HepG2 (cell line): Measurements from ENCODE around the gene DHRS4L2. TPM values are rescaled to one million over a fixed set of nuclear protein-coding genes. Genes with fewer than 3 reads are reported as not detected.

Source experiments
- GTF2F1 ChIP-seq: fragments of 150-350 bp; IDR thresholded peaks from 2 replicates; pipeline ENCODE4 v1.6.1; 2014; ENCODE audit warnings: low read length
- HMG20B ChIP-seq: conservative IDR thresholded peaks from 2 replicates; pipeline ENCODE4 v1.6.1; 2016; ENCODE audit warnings: missing genetic modification reagents, missing compliant biosample characterization
- IRF9 ChIP-seq: sonication (generic); formaldehyde crosslinking; IDR thresholded peaks from 2 replicates; pipeline ENCODE4 v1.8.0; 2022; ENCODE audit warnings: missing genetic modification reagents, mild to moderate bottlenecking, borderline replicate concordance
- JDP2 ChIP-seq: sonication (generic); formaldehyde crosslinking; IDR thresholded peaks from 2 replicates; pipeline ENCODE4 v1.8.1; 2022; ENCODE audit warnings: missing genetic modification reagents, borderline replicate concordance
- MAFF ChIP-seq: IDR thresholded peaks from 2 replicates; pipeline ENCODE4 v1.6.1; 2011; ENCODE audit warnings: low read depth, low read length, improper control_type of control experiment
- MBNL3 ChIP-seq: fragments of 250-450 bp; sonication (Bioruptor Pico); conservative IDR thresholded peaks from 2 replicates; pipeline ENCODE4 v1.8.0; 2022; ENCODE audit warnings: mild to moderate bottlenecking, inconsistent platforms
- PRPF4 ChIP-seq: fragments of 200-400 bp; formaldehyde crosslinking; IDR thresholded peaks from 2 replicates; pipeline ENCODE4 v1.6.1; 2016; ENCODE audit warnings: low read length, low read depth; ENCODE audit not compliant: poor library complexity, severe bottlenecking
- STAT5B ChIP-seq: sonication (generic); formaldehyde crosslinking; IDR thresholded peaks from 2 replicates; pipeline ENCODE4 v1.4.0; 2020; ENCODE audit warnings: missing genetic modification reagents
- ZBTB26 ChIP-seq: IDR thresholded peaks from 2 replicates; pipeline ENCODE4 v1.6.1; 2016; ENCODE audit warnings: missing compliant biosample characterization, missing genetic modification reagents, borderline replicate concordance
- ZBTB7B ChIP-seq: sonication (generic); formaldehyde crosslinking; IDR thresholded peaks from 2 replicates; pipeline ENCODE4 v1.4.0; 2020; ENCODE audit warnings: missing genetic modification reagents
- ZNF350 ChIP-seq: sonication (generic); formaldehyde crosslinking; IDR thresholded peaks from 2 replicates; pipeline ENCODE4 v1.4.0; 2020; ENCODE audit warnings: mild to moderate bottlenecking, low read depth, missing genetic modification reagents, borderline replicate concordance
- ZNF383 ChIP-seq: sonication (generic); formaldehyde crosslinking; IDR thresholded peaks from 2 replicates; pipeline ENCODE4 v1.4.0; 2020; ENCODE audit warnings: missing genetic modification reagents, mild to moderate bottlenecking, borderline replicate concordance
- ZNF564 ChIP-seq: sonication (generic); formaldehyde crosslinking; IDR thresholded peaks from 2 replicates; pipeline ENCODE4 v1.8.1; 2023; ENCODE audit warnings: mild to moderate bottlenecking, missing genetic modification reagents
- polyA plus RNA-seq, 8 experiments: library from polyadenylated mRNA; depleted of rRNA in 3 of 8; stranded (reverse) in 7 of 8; unstranded in 1 of 8; fragments of >200 nt; fragmentation: Illumina TruSeq in 4 of 8; extraction: Trizol in 4 of 8; gene quantifications; 2 replicates each; pipeline versions ENCODE4 v1.2.1 to v1.2.3, GENCODE V29; 2011 to 2016; ENCODE audit warnings: low read depth in 4 of 8, missing spikeins in 1 of 8, mixed read lengths in 1 of 8; ENCODE audit not compliant: insufficient read depth in 1 of 8
- total RNA-seq, 5 experiments: library from RNA; depleted of rRNA; stranded (reverse); fragments of >200 nt; fragmentation: Illumina TruSeq; extraction: Trizol; gene quantifications; 2 replicates each; pipeline ENCODE4 v1.2.3, GENCODE V29; 2016; ENCODE audit warnings: low read depth in 1 of 5
- TF ChIP-seq, protein P1 (sequence below): sonication (generic); formaldehyde crosslinking; IDR thresholded peaks from 2 replicates; pipeline ENCODE4 v1.4.0; 2020; ENCODE audit warnings: mild to moderate bottlenecking, missing genetic modification reagents, borderline replicate concordance
- TF ChIP-seq, protein P2 (sequence below): sonication (generic); formaldehyde crosslinking; conservative IDR thresholded peaks from 2 replicates; pipeline ENCODE4 v1.8.0; 2022; ENCODE audit warnings: low read depth, missing genetic modification reagents
- TF ChIP-seq, protein P3 (sequence below): sonication (generic); formaldehyde crosslinking; IDR thresholded peaks from 2 replicates; pipeline ENCODE4 v1.4.0; 2020; ENCODE audit warnings: missing genetic modification reagents
- TF ChIP-seq, protein P4 (sequence below): sonication (generic); formaldehyde crosslinking; IDR thresholded peaks from 2 replicates; pipeline ENCODE4 v1.8.1; 2023; ENCODE audit warnings: mild to moderate bottlenecking, missing genetic modification reagents
- TF ChIP-seq, protein P5 (sequence below): sonication (generic); formaldehyde crosslinking; IDR thresholded peaks from 2 replicates; pipeline ENCODE4 v1.8.0; 2022; ENCODE audit warnings: mild to moderate bottlenecking, missing genetic modification reagents, moderate library complexity

The DHRS4L2 gene
- total and polyA plus RNA-seq, 2 of the 13 experiments (the other 11 are each of a cell fraction or from before 2014, with no cell fraction given), result 24.7 to 38.2 TPM

- TF ChIP-seq JDP2 (CRISPR knock-in tag) (no peak), ZBTB7B (CRISPR knock-in tag) (no peak), PRPF4 (no peak), HMG20B (CRISPR knock-in tag) (0 out of 2 replicates have a peak, but pooled peaks have one; percentile 34), IRF9 (no peak), STAT5B (CRISPR knock-in tag) (no peak), ZNF564 (no peak), ZBTB26 (no peak), MAFF (no peak), ZNF350 (CRISPR knock-in tag) (no peak), ZNF383 (CRISPR knock-in tag) (0 out of 2 replicates have a peak, but pooled peaks have one; percentile 87), MBNL3 (no peak), GTF2F1 (no peak)
- TF ChIP-seq, protein P1, sequence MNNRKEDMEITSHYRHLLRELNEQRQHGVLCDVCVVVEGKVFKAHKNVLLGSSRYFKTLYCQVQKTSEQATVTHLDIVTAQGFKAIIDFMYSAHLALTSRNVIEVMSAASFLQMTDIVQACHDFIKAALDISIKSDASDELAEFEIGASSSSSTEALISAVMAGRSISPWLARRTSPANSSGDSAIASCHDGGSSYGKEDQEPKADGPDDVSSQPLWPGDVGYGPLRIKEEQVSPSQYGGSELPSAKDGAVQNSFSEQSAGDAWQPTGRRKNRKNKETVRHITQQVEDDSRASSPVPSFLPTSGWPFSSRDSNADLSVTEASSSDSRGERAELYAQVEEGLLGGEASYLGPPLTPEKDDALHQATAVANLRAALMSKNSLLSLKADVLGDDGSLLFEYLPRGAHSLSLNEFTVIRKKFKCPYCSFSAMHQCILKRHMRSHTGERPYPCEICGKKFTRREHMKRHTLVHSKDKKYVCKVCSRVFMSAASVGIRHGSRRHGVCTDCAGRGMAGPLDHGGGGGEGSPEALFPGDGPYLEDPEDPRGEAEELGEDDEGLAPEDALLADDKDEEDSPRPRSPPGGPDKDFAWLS (CRISPR knock-in tag), result peak; percentile 94; the same call in 1 of the 2 replicates
- TF ChIP-seq, protein P2, sequence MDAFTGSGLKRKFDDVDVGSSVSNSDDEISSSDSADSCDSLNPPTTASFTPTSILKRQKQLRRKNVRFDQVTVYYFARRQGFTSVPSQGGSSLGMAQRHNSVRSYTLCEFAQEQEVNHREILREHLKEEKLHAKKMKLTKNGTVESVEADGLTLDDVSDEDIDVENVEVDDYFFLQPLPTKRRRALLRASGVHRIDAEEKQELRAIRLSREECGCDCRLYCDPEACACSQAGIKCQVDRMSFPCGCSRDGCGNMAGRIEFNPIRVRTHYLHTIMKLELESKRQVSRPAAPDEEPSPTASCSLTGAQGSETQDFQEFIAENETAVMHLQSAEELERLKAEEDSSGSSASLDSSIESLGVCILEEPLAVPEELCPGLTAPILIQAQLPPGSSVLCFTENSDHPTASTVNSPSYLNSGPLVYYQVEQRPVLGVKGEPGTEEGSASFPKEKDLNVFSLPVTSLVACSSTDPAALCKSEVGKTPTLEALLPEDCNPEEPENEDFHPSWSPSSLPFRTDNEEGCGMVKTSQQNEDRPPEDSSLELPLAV, result no peak
- TF ChIP-seq, protein P3, sequence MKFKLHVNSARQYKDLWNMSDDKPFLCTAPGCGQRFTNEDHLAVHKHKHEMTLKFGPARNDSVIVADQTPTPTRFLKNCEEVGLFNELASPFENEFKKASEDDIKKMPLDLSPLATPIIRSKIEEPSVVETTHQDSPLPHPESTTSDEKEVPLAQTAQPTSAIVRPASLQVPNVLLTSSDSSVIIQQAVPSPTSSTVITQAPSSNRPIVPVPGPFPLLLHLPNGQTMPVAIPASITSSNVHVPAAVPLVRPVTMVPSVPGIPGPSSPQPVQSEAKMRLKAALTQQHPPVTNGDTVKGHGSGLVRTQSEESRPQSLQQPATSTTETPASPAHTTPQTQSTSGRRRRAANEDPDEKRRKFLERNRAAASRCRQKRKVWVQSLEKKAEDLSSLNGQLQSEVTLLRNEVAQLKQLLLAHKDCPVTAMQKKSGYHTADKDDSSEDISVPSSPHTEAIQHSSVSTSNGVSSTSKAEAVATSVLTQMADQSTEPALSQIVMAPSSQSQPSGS, result 0 out of 2 replicates have a peak, but pooled peaks have one; percentile 46
- TF ChIP-seq, protein P4, sequence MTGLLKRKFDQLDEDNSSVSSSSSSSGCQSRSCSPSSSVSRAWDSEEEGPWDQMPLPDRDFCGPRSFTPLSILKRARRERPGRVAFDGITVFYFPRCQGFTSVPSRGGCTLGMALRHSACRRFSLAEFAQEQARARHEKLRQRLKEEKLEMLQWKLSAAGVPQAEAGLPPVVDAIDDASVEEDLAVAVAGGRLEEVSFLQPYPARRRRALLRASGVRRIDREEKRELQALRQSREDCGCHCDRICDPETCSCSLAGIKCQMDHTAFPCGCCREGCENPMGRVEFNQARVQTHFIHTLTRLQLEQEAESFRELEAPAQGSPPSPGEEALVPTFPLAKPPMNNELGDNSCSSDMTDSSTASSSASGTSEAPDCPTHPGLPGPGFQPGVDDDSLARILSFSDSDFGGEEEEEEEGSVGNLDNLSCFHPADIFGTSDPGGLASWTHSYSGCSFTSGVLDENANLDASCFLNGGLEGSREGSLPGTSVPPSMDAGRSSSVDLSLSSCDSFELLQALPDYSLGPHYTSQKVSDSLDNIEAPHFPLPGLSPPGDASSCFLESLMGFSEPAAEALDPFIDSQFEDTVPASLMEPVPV (CRISPR knock-in tag), result no peak
- TF ChIP-seq, protein P5, sequence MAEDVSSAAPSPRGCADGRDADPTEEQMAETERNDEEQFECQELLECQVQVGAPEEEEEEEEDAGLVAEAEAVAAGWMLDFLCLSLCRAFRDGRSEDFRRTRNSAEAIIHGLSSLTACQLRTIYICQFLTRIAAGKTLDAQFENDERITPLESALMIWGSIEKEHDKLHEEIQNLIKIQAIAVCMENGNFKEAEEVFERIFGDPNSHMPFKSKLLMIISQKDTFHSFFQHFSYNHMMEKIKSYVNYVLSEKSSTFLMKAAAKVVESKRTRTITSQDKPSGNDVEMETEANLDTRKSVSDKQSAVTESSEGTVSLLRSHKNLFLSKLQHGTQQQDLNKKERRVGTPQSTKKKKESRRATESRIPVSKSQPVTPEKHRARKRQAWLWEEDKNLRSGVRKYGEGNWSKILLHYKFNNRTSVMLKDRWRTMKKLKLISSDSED (CRISPR knock-in tag), result no peak
These were observed 49.0 kb upstream of the DHRS4L2 start (continued) for GRCh38 chr14:23939607-23940326.
